DOHH2 (cell line): Measurements from ENCODE around the gene FBN1.

Experiments
- CTCF ChIP-seq: fragments of 200-600 bp; sonication (generic); IDR thresholded peaks from one replicate; pipeline ENCODE4 v1.5.1; 2014; ENCODE audit warnings: antibody characterized with exemption, mild to moderate bottlenecking, low read depth, low read length; ENCODE audit not compliant: poor library complexity, severe bottlenecking
- EZH2phosphoT487 ChIP-seq: fragments of 200-600 bp; sonication (generic); IDR thresholded peaks from 2 replicates; pipeline ENCODE4 v1.6.1; 2017; ENCODE audit warnings: borderline replicate concordance, mild to moderate bottlenecking, antibody characterized with exemption, low read length, moderate library complexity, mixed read lengths

GRCh38 chr15:48469681-48470080 is 175.8 kb downstream of the FBN1 start:
- no peak for TF ChIP-seq CTCF
- TF ChIP-seq EZH2phosphoT487: no peak
